ENCODE measurements around the gene ZNF70.

ZNF70 gene

GRCh38 chr22:23705358-23705757 lies 45.6 kb downstream of the ZNF70 start:
- Mint-ChIP-seq H3K4me3 (no peak overlapping the region), H3K9me3 (no peaks in the 10 kb centered on the region), H3K36me3 (ENCODE audit: low read depth) (peaks cover 80% of the 10 kb centered on the region), H3K27me3 (ENCODE audit: low read depth, poor library complexity) (no peaks in the 10 kb centered on the region), H3K4me1 (no peaks in the 10 kb centered on the region), H3K27ac (peak overlapping the region; percentile 2)
- no peak for DNase-seq
- TF ChIP-seq, protein P1, sequence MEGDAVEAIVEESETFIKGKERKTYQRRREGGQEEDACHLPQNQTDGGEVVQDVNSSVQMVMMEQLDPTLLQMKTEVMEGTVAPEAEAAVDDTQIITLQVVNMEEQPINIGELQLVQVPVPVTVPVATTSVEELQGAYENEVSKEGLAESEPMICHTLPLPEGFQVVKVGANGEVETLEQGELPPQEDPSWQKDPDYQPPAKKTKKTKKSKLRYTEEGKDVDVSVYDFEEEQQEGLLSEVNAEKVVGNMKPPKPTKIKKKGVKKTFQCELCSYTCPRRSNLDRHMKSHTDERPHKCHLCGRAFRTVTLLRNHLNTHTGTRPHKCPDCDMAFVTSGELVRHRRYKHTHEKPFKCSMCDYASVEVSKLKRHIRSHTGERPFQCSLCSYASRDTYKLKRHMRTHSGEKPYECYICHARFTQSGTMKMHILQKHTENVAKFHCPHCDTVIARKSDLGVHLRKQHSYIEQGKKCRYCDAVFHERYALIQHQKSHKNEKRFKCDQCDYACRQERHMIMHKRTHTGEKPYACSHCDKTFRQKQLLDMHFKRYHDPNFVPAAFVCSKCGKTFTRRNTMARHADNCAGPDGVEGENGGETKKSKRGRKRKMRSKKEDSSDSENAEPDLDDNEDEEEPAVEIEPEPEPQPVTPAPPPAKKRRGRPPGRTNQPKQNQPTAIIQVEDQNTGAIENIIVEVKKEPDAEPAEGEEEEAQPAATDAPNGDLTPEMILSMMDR (IDR thresholded peaks at IDR 0.05), result no peak

- TF ChIP-seq, protein P1 (IDR thresholded peaks at IDR 0.05), result no peak
- Mint-ChIP-seq H3K27me3 (ENCODE audit: low read depth, poor library complexity) (no peaks in the 10 kb centered on the region), H3K4me3 (no peak overlapping the region), H3K9me3 (no peaks in the 10 kb centered on the region), H3K27ac (no peak overlapping the region), H3K36me3 (ENCODE audit: low read depth) (peaks cover 80% of the 10 kb centered on the region), H3K4me1 (no peaks in the 10 kb centered on the region)
- no peak for DNase-seq
Observed at GRCh38 chr22:23704829-23705228, 46.1 kb downstream of the ZNF70 start.

GRCh38 chr22:23704062-23704461 lies 46.9 kb downstream of the ZNF70 start:
- Mint-ChIP-seq H3K9me3 (no peaks in the 10 kb centered on the region), H3K27ac (no peak overlapping the region), H3K27me3 (ENCODE audit: low read depth, poor library complexity) (no peaks in the 10 kb centered on the region), H3K4me3 (no peak overlapping the region), H3K4me1 (no peaks in the 10 kb centered on the region), H3K36me3 (ENCODE audit: low read depth) (peaks cover 81% of the 10 kb centered on the region)
- no peak for DNase-seq
- TF ChIP-seq, protein P1 (IDR thresholded peaks at IDR 0.05), result no peak

GRCh38 chr22:23700706-23701105 lies 50.2 kb downstream of the ZNF70 start:
- Mint-ChIP-seq H3K27me3 (ENCODE audit: low read depth, poor library complexity) (no peaks in the 10 kb centered on the region), H3K36me3 (ENCODE audit: low read depth) (peaks cover 53% of the 10 kb centered on the region), H3K4me1 (no peaks in the 10 kb centered on the region), H3K27ac (peak overlapping the region; percentile 34), H3K9me3 (no peaks in the 10 kb centered on the region), H3K4me3 (no peak overlapping the region)
- TF ChIP-seq, protein P1 (IDR thresholded peaks at IDR 0.05), result no peak
- no peak for DNase-seq

DNA sequence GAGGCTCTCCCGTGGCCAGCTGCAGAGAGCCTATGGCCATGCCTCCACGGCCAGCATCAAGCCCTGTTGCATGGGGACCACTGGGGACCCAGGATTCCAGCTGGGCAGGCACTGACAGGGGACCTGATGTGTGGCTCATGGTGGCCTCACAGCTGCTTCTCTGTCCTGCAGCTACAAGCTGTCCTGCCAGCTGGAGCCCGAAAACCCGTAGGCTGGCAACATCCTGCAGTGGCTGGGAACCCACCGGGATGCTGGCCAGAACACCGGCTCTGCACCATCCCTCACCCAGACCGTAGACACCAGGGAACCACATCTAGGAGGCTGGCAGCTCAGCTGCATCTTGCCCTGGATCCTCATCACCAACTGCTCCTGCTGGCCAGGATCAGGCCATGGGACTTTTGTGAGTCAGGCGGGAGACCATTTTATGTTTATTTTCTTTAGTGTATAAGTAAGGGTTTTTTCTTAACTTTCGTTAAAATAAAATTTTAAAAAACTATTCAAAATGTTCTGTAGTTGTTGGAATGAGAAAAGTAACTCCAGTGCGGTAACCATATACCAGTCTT lies 52.2 kb downstream of the ZNF70 start:
- Mint-ChIP-seq H3K4me3 (no peak overlapping the region), H3K27me3 (ENCODE audit: low read depth, poor library complexity) (no peaks in the 10 kb centered on the region), H3K27ac (no peak overlapping the region), H3K36me3 (ENCODE audit: low read depth) (peaks cover 41% of the 10 kb centered on the region), H3K9me3 (no peaks in the 10 kb centered on the region), H3K4me1 (no peaks in the 10 kb centered on the region)
- no peak for DNase-seq
- TF ChIP-seq, protein P1 (IDR thresholded peaks at IDR 0.05), result no peak

GRCh38 chr22:23698094-23698493 lies 52.8 kb downstream of the ZNF70 start:
- no peak for DNase-seq
- peaks cover 42% of the 10 kb centered on the region for H3K36me3 Mint-ChIP-seq (ENCODE audit: low read depth)
- H3K27me3 Mint-ChIP-seq (ENCODE audit: low read depth, poor library complexity), result no peaks in the 10 kb centered on the region
- no peaks in the 10 kb centered on the region for H3K9me3 Mint-ChIP-seq
- H3K4me1 Mint-ChIP-seq, result no peaks in the 10 kb centered on the region
- H3K27ac Mint-ChIP-seq, result no peak overlapping the region
- TF ChIP-seq, protein P1 (IDR thresholded peaks at IDR 0.05), result no peak
- no peak overlapping the region for H3K4me3 Mint-ChIP-seq
